ENCODE results near the gene AKNA. TPM values are rescaled to one million over a fixed set of nuclear protein-coding genes. Genes with fewer than 3 reads are reported as not detected.
A peak's percentile ranks its signal among the peaks of the same experiment; 100 is the strongest.

The AKNA gene
- total RNA-seq, 1 donor from 2014 or later, result 55.0 TPM

- peak; percentile 16 to 87 for DNase-seq (ENCODE audit: extremely low spot score in 2 of 2)
- intact Hi-C loops (cut with DNase I), result no loop called here
- no peak overlapping the region for H3K27ac ChIP-seq
- TF ChIP-seq, protein P1, sequence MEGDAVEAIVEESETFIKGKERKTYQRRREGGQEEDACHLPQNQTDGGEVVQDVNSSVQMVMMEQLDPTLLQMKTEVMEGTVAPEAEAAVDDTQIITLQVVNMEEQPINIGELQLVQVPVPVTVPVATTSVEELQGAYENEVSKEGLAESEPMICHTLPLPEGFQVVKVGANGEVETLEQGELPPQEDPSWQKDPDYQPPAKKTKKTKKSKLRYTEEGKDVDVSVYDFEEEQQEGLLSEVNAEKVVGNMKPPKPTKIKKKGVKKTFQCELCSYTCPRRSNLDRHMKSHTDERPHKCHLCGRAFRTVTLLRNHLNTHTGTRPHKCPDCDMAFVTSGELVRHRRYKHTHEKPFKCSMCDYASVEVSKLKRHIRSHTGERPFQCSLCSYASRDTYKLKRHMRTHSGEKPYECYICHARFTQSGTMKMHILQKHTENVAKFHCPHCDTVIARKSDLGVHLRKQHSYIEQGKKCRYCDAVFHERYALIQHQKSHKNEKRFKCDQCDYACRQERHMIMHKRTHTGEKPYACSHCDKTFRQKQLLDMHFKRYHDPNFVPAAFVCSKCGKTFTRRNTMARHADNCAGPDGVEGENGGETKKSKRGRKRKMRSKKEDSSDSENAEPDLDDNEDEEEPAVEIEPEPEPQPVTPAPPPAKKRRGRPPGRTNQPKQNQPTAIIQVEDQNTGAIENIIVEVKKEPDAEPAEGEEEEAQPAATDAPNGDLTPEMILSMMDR (IDR thresholded peaks at IDR 0.05), result no peak
- no peaks in the 10 kb centered on the region for H3K9me3 ChIP-seq
- no peaks in the 10 kb centered on the region for H3K27me3 ChIP-seq
- no peaks in the 10 kb centered on the region for H3K36me3 ChIP-seq
- H3K4me3 ChIP-seq, result no peak overlapping the region
- no peaks in the 10 kb centered on the region for H3K4me1 ChIP-seq
These were observed 73.4 kb downstream of the AKNA start for GRCh38 chr9:114314256-114314867.

DNA sequence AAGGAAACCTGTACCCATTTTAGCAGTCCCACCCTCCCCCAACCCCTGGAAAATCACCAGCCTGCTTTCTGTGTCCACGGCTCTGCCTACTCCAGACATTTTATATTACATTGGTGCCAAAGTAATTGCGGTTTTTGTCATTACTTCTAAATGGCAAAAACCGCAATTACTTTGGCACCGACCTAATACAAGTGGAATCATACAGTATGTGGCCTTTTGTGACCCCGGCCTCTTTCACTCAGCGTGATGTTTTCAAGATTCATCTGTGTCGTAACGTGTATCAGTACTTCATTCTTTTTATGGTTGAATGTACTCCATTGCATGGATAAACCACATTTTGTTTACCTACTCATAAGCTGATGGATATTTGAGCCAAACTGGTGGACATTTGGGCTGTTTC is 74.6 kb downstream of the AKNA start:
- no peaks in the 10 kb centered on the region for H3K36me3 ChIP-seq
- DNase-seq (ENCODE audit: extremely low spot score in 2 of 2), result peak; percentile 18 to 40

GRCh38 chr9:114312513-114312875 is 75.3 kb downstream of the AKNA start:
- no peak for TF ChIP-seq POLR2AphosphoS5 (IDR thresholded peaks at IDR 0.05; ENCODE audit: insufficient read depth in 1 of 2, low read depth in 1 of 2)
- TF ChIP-seq, protein P1 (IDR thresholded peaks at IDR 0.05), result no peak
- no peak for TF ChIP-seq POLR2A (IDR thresholded peaks at IDR 0.05)
- peak; percentile 49 to 72 for DNase-seq (ENCODE audit: extremely low spot score in 2 of 2)
- intact Hi-C loops (cut with DNase I), result no loop called here

More for the DNA sequence above, 74.6 kb downstream of the AKNA start:
- Histone ChIP-seq H3K9me3 (no peaks in the 10 kb centered on the region), H3K27me3 (no peaks in the 10 kb centered on the region), H3K4me1 (no peaks in the 10 kb centered on the region), H3K27ac (no peak overlapping the region), H3K4me3 (no peak overlapping the region)
- TF ChIP-seq, protein P1 (IDR thresholded peaks at IDR 0.05), result no peak
- TF ChIP-seq POLR2A (IDR thresholded peaks at IDR 0.05) (no peak), POLR2AphosphoS5 (IDR thresholded peaks at IDR 0.05; ENCODE audit: insufficient read depth in 1 of 2, low read depth in 1 of 2) (no peak)
- intact Hi-C loops (cut with DNase I), result no loop called here

DNA sequence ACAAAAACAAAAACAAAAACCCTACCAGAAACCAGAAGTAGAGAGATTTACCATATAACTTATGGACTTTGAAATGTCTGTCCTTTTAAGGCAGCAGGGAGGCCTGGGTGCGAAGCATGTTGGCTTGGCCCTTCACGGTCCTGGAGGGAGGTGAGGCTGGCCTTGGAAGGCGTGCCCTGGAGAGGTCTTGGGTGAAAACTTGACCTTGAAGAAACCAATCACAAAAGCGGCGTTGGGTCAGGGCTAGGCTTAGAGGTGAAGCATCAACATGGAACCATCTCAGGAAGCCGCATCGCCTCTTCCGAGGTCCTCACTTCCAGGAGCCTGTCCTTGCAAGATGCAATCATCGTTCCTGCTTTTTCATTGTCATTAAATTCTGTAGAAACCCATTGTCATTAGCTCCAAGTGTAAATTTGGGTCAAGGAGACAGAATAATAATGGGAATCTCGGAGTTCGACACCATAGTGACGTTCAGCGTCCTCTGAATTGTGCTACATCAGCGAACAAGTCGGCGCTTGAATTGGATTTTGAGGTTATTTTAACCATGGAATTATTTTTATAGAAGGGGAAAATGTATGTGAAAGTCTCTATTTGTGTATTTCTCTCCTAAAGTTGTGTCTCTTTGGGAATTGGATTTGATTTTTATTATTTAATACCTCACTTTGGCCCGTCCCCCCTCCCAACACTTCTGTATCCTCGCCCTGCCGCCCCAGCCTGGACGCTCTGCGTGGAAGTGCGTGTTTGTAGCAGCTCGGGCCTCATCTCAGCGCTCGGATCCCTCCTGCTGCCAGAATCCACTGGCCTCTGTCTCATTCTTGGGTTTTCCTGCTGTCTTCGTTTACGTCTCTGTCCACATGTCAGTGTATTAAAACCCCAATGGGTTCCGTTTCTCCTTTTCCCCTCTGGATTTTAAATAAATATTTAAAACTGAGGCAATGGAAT is 75.9 kb downstream of the AKNA start:
- Histone ChIP-seq H3K36me3 (peaks cover 0 to 8% of the 10 kb centered on the region in 2 donors), H3K27me3 (no peaks in the 10 kb centered on the region), H3K4me1 (no peaks in the 10 kb centered on the region), H3K9me3 (no peaks in the 10 kb centered on the region), H3K4me3 (no peak overlapping the region), H3K27ac (no peak overlapping the region)
- TF ChIP-seq, protein P1 (IDR thresholded peaks at IDR 0.05), result no peak
- TF ChIP-seq POLR2A (IDR thresholded peaks at IDR 0.05) (no peak), POLR2AphosphoS5 (IDR thresholded peaks at IDR 0.05; ENCODE audit: insufficient read depth in 1 of 2, low read depth in 1 of 2) (no peak)
- peak; percentile 52 to 80 for DNase-seq (ENCODE audit: extremely low spot score in 2 of 2)
- intact Hi-C loops (cut with DNase I), result no loop called here

More at GRCh38 chr9:114312513-114312875, 75.3 kb downstream of the AKNA start:
- no peaks in the 10 kb centered on the region for H3K9me3 ChIP-seq
- H3K4me3 ChIP-seq, result no peak overlapping the region
- H3K36me3 ChIP-seq, result peaks cover 0 to 2% of the 10 kb centered on the region in 2 donors
- H3K27me3 ChIP-seq, result no peaks in the 10 kb centered on the region
- no peaks in the 10 kb centered on the region for H3K4me1 ChIP-seq
- H3K27ac ChIP-seq, result no peak overlapping the region

Data from vagina (tissue), 2 donors.